Measurements from ENCODE around the gene PDLIM5. TPM values are rescaled to one million over a fixed set of nuclear protein-coding genes. Genes with fewer than 3 reads are reported as not detected.

Gene PDLIM5
- polyA plus RNA-seq, 1 donor (not counting 4 experiments of a cell fraction or from before 2014, with no cell fraction given), result 112 TPM

DNA sequence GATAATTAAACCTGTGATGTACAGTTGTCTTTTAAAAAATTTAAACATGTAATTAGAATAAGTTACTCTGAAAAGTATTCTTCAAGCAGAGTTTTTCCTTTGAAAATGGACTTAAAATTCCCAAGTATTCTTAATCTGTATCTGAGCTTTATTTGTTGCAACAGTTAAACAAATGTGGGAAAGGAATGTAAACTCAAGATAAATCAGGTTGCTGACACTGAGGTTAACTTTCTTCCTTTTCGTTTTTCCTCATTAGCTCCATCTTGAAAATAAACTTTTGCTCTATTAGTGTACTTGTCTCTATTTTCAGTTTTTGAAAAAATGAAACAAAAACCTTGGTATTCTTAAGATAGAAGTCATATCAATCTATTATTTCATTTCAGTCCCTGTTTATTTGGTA is 161.5 kb downstream of the PDLIM5 start:
- H3K4me3 ChIP-seq (ENCODE audit: control insufficient read depth in 2 of 3, extremely low read depth in 1 of 3, insufficient read depth in 2 of 3, low read depth in 1 of 3, low read length in 3 of 3), result no peak overlapping the region
- H2AFZ ChIP-seq (ENCODE audit: control insufficient read depth, low read length), result no peak overlapping the region
- H3K27me3 ChIP-seq (ENCODE audit: control insufficient read depth, extremely low read depth, insufficient read depth, low read length), result no peaks in the 10 kb centered on the region
- no peaks in the 10 kb centered on the region for H3K4me1 ChIP-seq (ENCODE audit: control insufficient read depth, extremely low read depth, insufficient read depth, low read length)
- DNase-seq (ENCODE audit: low read depth, low spot score) (no peak), FAIRE-seq (peak; percentile 5)
- no peaks in the 10 kb centered on the region for H3K9me1 ChIP-seq (ENCODE audit: control insufficient read depth, extremely low read depth, insufficient read depth, low read length)
- TF ChIP-seq, protein P1, sequence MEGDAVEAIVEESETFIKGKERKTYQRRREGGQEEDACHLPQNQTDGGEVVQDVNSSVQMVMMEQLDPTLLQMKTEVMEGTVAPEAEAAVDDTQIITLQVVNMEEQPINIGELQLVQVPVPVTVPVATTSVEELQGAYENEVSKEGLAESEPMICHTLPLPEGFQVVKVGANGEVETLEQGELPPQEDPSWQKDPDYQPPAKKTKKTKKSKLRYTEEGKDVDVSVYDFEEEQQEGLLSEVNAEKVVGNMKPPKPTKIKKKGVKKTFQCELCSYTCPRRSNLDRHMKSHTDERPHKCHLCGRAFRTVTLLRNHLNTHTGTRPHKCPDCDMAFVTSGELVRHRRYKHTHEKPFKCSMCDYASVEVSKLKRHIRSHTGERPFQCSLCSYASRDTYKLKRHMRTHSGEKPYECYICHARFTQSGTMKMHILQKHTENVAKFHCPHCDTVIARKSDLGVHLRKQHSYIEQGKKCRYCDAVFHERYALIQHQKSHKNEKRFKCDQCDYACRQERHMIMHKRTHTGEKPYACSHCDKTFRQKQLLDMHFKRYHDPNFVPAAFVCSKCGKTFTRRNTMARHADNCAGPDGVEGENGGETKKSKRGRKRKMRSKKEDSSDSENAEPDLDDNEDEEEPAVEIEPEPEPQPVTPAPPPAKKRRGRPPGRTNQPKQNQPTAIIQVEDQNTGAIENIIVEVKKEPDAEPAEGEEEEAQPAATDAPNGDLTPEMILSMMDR (optimal IDR thresholded peaks at IDR 0.05 in 1 of 3, IDR thresholded peaks at IDR 0.05 in 1 of 3, conservative IDR thresholded peaks at IDR 0.05 in 1 of 3; ENCODE audit: extremely low read depth in 1 of 3, insufficient read depth in 2 of 3, low read length in 3 of 3), result no peak
- no peak for TF ChIP-seq EZH2 (IDR thresholded peaks at IDR 0.05; ENCODE audit: low read length)
- H4K20me1 ChIP-seq (ENCODE audit: control insufficient read depth, extremely low read depth, insufficient read depth, low read length), result no peaks in the 10 kb centered on the region
- H3K9me3 ChIP-seq (ENCODE audit: control insufficient read depth, low read depth, low read length), result no peaks in the 10 kb centered on the region
- H3K79me2 ChIP-seq (ENCODE audit: control insufficient read depth, insufficient read depth, low read length), result no peaks in the 10 kb centered on the region
- H3K27ac ChIP-seq (ENCODE audit: control insufficient read depth, insufficient read depth, low read length), result no peak overlapping the region
- peaks cover 3% of the 10 kb centered on the region in 2 experiments for H3K36me3 ChIP-seq (ENCODE audit: control insufficient read depth in 2 of 2, extremely low read depth in 1 of 2, insufficient read depth in 2 of 2, low read length in 2 of 2)
- H3K9ac ChIP-seq (ENCODE audit: control insufficient read depth, extremely low read depth, insufficient read depth, low read length), result no peak overlapping the region
- dilution Hi-C loops (cut with MboI; ENCODE audit: extremely low pct_ligation_motif_present, low sequenced_read_pairs), result no loop called here
- no peak overlapping the region for H3K4me2 ChIP-seq (ENCODE audit: control insufficient read depth, extremely low read depth, insufficient read depth, low read depth, low read length)

DNA sequence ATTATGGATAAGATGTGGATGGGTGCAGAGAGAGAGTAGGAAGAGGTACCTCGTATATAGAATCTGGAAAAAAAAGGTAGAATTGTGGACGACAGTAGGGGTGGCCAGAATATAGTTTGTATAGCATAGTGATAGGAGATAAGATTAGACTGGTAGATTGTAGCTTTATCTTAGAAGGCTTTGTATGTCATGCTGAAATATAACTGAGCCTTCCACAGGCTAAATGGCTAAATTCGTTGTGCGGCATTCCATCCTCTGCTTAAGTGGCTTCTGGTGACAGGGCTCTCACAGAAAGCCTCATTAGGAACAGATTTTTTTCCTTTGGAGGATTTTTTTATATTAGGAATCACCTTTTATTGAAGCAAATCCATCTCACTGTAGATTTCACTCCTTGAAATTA is 163.7 kb downstream of the PDLIM5 start:
- no peaks in the 10 kb centered on the region for H3K9me1 ChIP-seq (ENCODE audit: control insufficient read depth, extremely low read depth, insufficient read depth, low read length)
- H2AFZ ChIP-seq (ENCODE audit: control insufficient read depth, low read length), result no peak overlapping the region
- H3K4me2 ChIP-seq (ENCODE audit: control insufficient read depth, extremely low read depth, insufficient read depth, low read depth, low read length), result no peak overlapping the region
- no peak overlapping the region for H3K9ac ChIP-seq (ENCODE audit: control insufficient read depth, extremely low read depth, insufficient read depth, low read length)
- H3K27ac ChIP-seq (ENCODE audit: control insufficient read depth, insufficient read depth, low read length), result no peak overlapping the region
- no peaks in the 10 kb centered on the region for H3K9me3 ChIP-seq (ENCODE audit: control insufficient read depth, low read depth, low read length)
- dilution Hi-C loops (cut with MboI; ENCODE audit: extremely low pct_ligation_motif_present, low sequenced_read_pairs), result no loop called here
- no peak for DNase-seq (ENCODE audit: low read depth, low spot score)
- no peak for FAIRE-seq
- no peaks in the 10 kb centered on the region for H3K79me2 ChIP-seq (ENCODE audit: control insufficient read depth, insufficient read depth, low read length)
- no peak overlapping the region for H3K4me3 ChIP-seq (ENCODE audit: control insufficient read depth in 2 of 3, extremely low read depth in 1 of 3, insufficient read depth in 2 of 3, low read depth in 1 of 3, low read length in 3 of 3)
- no peak for TF ChIP-seq EZH2 (IDR thresholded peaks at IDR 0.05; ENCODE audit: low read length)
- TF ChIP-seq, protein P1 (optimal IDR thresholded peaks at IDR 0.05 in 1 of 3, IDR thresholded peaks at IDR 0.05 in 1 of 3, conservative IDR thresholded peaks at IDR 0.05 in 1 of 3; ENCODE audit: extremely low read depth in 1 of 3, insufficient read depth in 2 of 3, low read length in 3 of 3), result no peak
- no peaks in the 10 kb centered on the region for H4K20me1 ChIP-seq (ENCODE audit: control insufficient read depth, extremely low read depth, insufficient read depth, low read length)
- H3K36me3 ChIP-seq (ENCODE audit: control insufficient read depth in 2 of 2, extremely low read depth in 1 of 2, insufficient read depth in 2 of 2, low read length in 2 of 2), result peaks cover 4 to 6% of the 10 kb centered on the region in 2 experiments
- no peaks in the 10 kb centered on the region for H3K27me3 ChIP-seq (ENCODE audit: control insufficient read depth, extremely low read depth, insufficient read depth, low read length)
- H3K4me1 ChIP-seq (ENCODE audit: control insufficient read depth, extremely low read depth, insufficient read depth, low read length), result no peaks in the 10 kb centered on the region
